ENCODE data around the gene RHOF.

RHOF gene

GRCh38 chr12:121814429-121815119 lies 21.1 kb upstream of the RHOF start:
- CTCF ChIA-PET: interaction anchor here (0.6 to 0.9 kb wide), 3 partner anchors 19 to 65 kb away, joined by 3 to 4 read pairs (median 3); no protein-coding TSS in a partner anchor
- TF ChIP-seq, protein P1, sequence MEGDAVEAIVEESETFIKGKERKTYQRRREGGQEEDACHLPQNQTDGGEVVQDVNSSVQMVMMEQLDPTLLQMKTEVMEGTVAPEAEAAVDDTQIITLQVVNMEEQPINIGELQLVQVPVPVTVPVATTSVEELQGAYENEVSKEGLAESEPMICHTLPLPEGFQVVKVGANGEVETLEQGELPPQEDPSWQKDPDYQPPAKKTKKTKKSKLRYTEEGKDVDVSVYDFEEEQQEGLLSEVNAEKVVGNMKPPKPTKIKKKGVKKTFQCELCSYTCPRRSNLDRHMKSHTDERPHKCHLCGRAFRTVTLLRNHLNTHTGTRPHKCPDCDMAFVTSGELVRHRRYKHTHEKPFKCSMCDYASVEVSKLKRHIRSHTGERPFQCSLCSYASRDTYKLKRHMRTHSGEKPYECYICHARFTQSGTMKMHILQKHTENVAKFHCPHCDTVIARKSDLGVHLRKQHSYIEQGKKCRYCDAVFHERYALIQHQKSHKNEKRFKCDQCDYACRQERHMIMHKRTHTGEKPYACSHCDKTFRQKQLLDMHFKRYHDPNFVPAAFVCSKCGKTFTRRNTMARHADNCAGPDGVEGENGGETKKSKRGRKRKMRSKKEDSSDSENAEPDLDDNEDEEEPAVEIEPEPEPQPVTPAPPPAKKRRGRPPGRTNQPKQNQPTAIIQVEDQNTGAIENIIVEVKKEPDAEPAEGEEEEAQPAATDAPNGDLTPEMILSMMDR (conservative IDR thresholded peaks at IDR 0.05; ENCODE audit: low read depth): no peak
- POLR2A ChIA-PET (ENCODE audit: low non-redundant PET): no interaction called here
- H3K27ac ChIP-seq: peak overlapping the region; percentile 99; the same call in 1 of the 2 replicates
- no peak for DNase-seq (ENCODE audit: low spot score)

GRCh38 chr12:121813951-121814350 lies 20.5 kb upstream of the RHOF start:
- peak overlapping the region; percentile 99 for H3K27ac ChIP-seq
- no peak for DNase-seq (ENCODE audit: low spot score)
- ChIA-PET POLR2A (ENCODE audit: low non-redundant PET) (no interaction called here), CTCF (interaction anchor here (0.6 to 9.2 kb wide), 2 partner anchors 18 to 1263 kb away, joined by 4 to 212 read pairs; partner anchors contain the start of gene RHOF)
- TF ChIP-seq, protein P1 (conservative IDR thresholded peaks at IDR 0.05; ENCODE audit: low read depth): no peak

DNA sequence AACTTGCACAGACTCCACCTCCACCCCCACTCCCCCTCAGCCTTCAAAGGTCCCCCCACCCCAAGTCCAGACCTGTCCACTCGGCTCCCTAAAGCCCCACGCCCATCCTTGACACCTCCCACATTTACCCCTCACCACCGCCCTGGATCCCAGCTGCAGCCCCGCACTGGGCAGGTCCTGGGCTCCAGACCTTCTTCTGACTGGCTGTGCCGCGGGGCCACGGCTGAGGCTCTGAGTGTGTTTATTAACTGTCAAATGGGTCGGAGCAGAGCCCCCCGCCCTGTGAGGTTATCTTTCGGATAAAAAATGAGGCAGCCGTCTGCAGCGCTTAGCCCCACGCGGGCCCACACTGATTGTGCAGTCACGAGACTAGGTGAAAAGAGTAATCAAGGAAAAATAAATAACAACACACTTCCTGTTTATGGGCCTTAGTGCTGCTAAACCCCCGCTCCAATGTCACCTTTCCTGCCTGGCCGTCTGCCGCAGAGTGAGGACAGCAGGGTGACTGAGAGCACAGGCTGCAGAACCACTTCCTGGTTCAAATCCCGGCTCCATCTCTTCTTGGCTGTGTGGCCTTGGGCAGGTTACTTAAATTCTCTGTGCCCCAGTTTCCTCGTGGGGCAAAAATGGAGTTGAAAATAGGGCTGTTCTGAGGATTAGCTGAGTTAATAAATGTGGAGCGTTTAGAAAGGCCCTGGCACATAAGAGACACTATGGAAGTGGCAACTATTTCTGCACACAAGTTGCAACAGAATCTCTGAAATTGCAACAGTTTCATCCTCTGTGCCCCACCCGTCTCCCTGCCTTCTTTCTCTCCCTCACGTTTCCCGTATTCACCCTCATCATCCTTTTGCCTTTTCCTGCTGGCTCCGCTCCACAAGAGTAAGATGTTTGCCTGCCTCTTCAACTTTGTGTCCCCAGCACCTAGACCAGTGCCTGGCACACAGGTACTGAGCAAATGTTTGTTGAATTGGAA lies 19.7 kb upstream of the RHOF start:
- ChIA-PET POLR2A (ENCODE audit: low non-redundant PET) (no interaction called here), CTCF (interaction anchor here (0.6 to 9.2 kb wide), 4 partner anchors 17 to 1263 kb away, joined by 3 to 212 read pairs (median 4); partner anchors contain the start of genes PSMD9, RHOF and TMEM120B)
- TF ChIP-seq, protein P1 (conservative IDR thresholded peaks at IDR 0.05; ENCODE audit: low read depth): no peak
- no peak for DNase-seq (ENCODE audit: low spot score)
- peak overlapping the region; percentile 99 for H3K27ac ChIP-seq

DNA sequence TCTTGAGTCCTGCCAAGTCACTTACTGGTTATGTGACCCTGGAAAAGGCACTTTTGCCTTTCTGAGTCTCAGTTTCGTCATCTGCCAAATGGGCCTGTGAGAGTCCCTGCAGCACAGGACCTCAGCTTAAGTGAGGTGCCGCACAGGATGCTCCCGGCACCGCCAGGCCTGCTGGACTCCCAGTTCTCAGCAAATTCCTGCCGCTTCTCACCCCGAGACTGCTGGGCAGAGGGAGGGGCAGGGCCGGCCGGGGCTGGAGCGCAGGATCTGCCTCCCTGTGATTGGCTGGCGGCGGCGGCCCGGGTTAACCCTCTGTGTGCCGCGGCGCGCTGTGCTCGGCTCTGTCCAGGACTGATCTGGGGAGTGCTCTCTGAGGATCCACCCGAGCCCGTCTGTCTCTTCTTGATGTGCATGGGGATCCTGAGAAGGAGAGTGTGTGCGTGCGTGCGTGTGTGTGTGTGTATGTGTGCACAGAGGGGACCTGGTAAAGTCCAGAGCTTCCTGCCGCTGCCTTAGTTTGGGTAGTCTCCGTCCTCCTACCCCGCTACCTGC lies 18.9 kb upstream of the RHOF start:
- POLR2A ChIA-PET (ENCODE audit: low non-redundant PET): interaction anchor here (1.3 to 1.7 kb wide), 3 partner anchors 9 to 18 kb away, joined by 3 to 12 read pairs (median 4); no protein-coding TSS in a partner anchor
- CTCF ChIA-PET: interaction anchor here (0.7 to 9.2 kb wide), 12 partner anchors 10 to 122 kb away, joined by 3 to 212 read pairs (median 4); partner anchors contain the start of genes PSMD9, RHOF, SETD1B and TMEM120B
- H3K27ac ChIP-seq: peak overlapping the region; percentile 99
- DNase-seq (ENCODE audit: low spot score): peak; percentile 87
- TF ChIP-seq, protein P1 (conservative IDR thresholded peaks at IDR 0.05; ENCODE audit: low read depth): peak; percentile 72; the same call in 1 of the 2 replicates

- H3K27ac ChIP-seq: peak overlapping the region; percentile 99
- ChIA-PET CTCF (interaction anchor here (0.6 to 9.2 kb wide), 16 partner anchors 10 to 433 kb away, joined by 3 to 212 read pairs (median 4); partner anchors contain the start of genes RHOF, SETD1B and TMEM120B), POLR2A (ENCODE audit: low non-redundant PET) (interaction anchor here (1.3 to 1.7 kb wide), 3 partner anchors 9 to 17 kb away, joined by 3 to 12 read pairs (median 4); no protein-coding TSS in a partner anchor)
- no peak for DNase-seq (ENCODE audit: low spot score)
- TF ChIP-seq, protein P1 (conservative IDR thresholded peaks at IDR 0.05; ENCODE audit: low read depth): peak; percentile 96
Observed at GRCh38 chr12:121811434-121812319, 18.2 kb upstream of the RHOF start.

All from RWPE1 (cell line).